K562 (cell line): Measurements from ENCODE around the gene USH2A. TPM values are rescaled to one million over a fixed set of nuclear protein-coding genes. Genes with fewer than 3 reads are reported as not detected.

ENCODE experiments used
- CEBPB ChIP-seq: fragments of 450-650 bp; IDR thresholded peaks from 2 replicates; pipeline ENCODE4 v1.6.1; 2016; ENCODE audit warnings: missing genetic modification characterization, missing compliant biosample characterization
- CTCF ChIP-seq, 3 experiments: IDR thresholded peaks in 2 of 3; conservative IDR thresholded peaks in 1 of 3; 2 replicates each; pipeline ENCODE4 v1.5.1; 2011 to 2012; ENCODE audit warnings: low read length in 3 of 3, mild to moderate bottlenecking in 3 of 3, control low read depth in 2 of 3, improper control_type of control experiment in 1 of 3, inconsistent platforms in 1 of 3, low read depth in 1 of 3, mixed read lengths in 1 of 3, moderate library complexity in 1 of 3; ENCODE audit not compliant: insufficient read depth in 2 of 3
- CXXC5 ChIP-seq: fragments of 250-450 bp; sonication (Bioruptor Pico); IDR thresholded peaks from 2 replicates; pipeline ENCODE4 v1.8.0; 2022; ENCODE audit warnings: inconsistent platforms, mild to moderate bottlenecking, moderate library complexity
- HDAC2 ChIP-seq: fragments of 450-650 bp; IDR thresholded peaks from 2 replicates; pipeline ENCODE4 v1.6.1; 2016; ENCODE audit warnings: mild to moderate bottlenecking
- MAFG ChIP-seq: fragments of 450-650 bp; conservative IDR thresholded peaks from 2 replicates; pipeline ENCODE4 v1.6.1; 2016; ENCODE audit warnings: missing genetic modification characterization, missing compliant biosample characterization
- PKNOX1 ChIP-seq: fragments of 450-650 bp; IDR thresholded peaks from 2 replicates; pipeline ENCODE4 v1.6.1; 2016
- SIN3B ChIP-seq: fragments of 450-650 bp; IDR thresholded peaks from 2 replicates; pipeline ENCODE4 v1.6.1; 2017; ENCODE audit warnings: low read depth, mild to moderate bottlenecking, moderate library complexity
- ZNF165 ChIP-seq: fragments of 250-450 bp; sonication (Bioruptor Pico); IDR thresholded peaks from 2 replicates; pipeline ENCODE4 v1.4.0; 2020; ENCODE audit warnings: borderline replicate concordance
- polyA plus RNA-seq, 8 experiments: library from polyadenylated mRNA; depleted of rRNA in 4 of 8; stranded (reverse) in 5 of 8; unstranded in 3 of 8; fragments of >200 nt; fragmentation: Nextera tagmentation in 2 of 8; fragmentation: Illumina TruSeq in 1 of 8; extraction: Ambion mirVana in 2 of 8; extraction: Trizol in 1 of 8; gene quantifications; 2 replicates each; pipeline versions ENCODE4 v1.2.1 to v1.2.3, GENCODE V29; 2011 to 2014; ENCODE audit warnings: inconsistent platforms in 1 of 8, missing spikeins in 1 of 8
- total RNA-seq, 7 experiments: library from RNA; depleted of rRNA in 6 of 7; stranded (reverse); fragments of >200 nt in 6 of 7; fragmentation: Illumina TruSeq in 2 of 7; extraction: Trizol in 2 of 7; gene quantifications; 2 replicates each; pipeline versions ENCODE4 v1.2.1 to v1.2.3, GENCODE V29; 2011 to 2021; ENCODE audit warnings: low replicate concordance in 1 of 7
- TF ChIP-seq, protein P1 (sequence below): fragments of 450-650 bp; formaldehyde crosslinking; IDR thresholded peaks from 2 replicates; pipeline ENCODE4 v1.4.0; 2020; ENCODE audit warnings: mild to moderate bottlenecking, moderate library complexity

USH2A gene
- total and polyA plus RNA-seq, 9 of the 15 experiments (the other 6 are each of a cell fraction or from before 2014, with no cell fraction given), result under 0.01 TPM; not detected in 7

GRCh38 chr1:215640429-215641148 lies 782.7 kb downstream of the USH2A start (continued):
- TF ChIP-seq HDAC2, result no peak
- no peak for TF ChIP-seq SIN3B
- TF ChIP-seq, protein P1, sequence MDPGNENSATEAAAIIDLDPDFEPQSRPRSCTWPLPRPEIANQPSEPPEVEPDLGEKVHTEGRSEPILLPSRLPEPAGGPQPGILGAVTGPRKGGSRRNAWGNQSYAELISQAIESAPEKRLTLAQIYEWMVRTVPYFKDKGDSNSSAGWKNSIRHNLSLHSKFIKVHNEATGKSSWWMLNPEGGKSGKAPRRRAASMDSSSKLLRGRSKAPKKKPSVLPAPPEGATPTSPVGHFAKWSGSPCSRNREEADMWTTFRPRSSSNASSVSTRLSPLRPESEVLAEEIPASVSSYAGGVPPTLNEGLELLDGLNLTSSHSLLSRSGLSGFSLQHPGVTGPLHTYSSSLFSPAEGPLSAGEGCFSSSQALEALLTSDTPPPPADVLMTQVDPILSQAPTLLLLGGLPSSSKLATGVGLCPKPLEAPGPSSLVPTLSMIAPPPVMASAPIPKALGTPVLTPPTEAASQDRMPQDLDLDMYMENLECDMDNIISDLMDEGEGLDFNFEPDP (CRISPR knock-in tag), result no peak
- no peak for TF ChIP-seq ZNF165 (CRISPR knock-in tag)
- no peak for TF ChIP-seq CXXC5 (CRISPR knock-in tag)
- 0 out of 2 replicates have a peak, but pooled peaks have one; percentile 10 for TF ChIP-seq PKNOX1
- 0 out of 6 replicates have a peak, but pooled peaks of 1 of the 3 experiments have one; percentile 21 for TF ChIP-seq CTCF (IDR thresholded peaks at IDR 0.05 in 2 of 3, conservative IDR thresholded peaks at IDR 0.05 in 1 of 3; ENCODE audit: insufficient read depth in 2 of 3, low read depth in 1 of 3, low read length in 3 of 3)
- 0 out of 2 replicates have a peak, but pooled peaks have one; percentile 28 for TF ChIP-seq CEBPB (tag)
- TF ChIP-seq MAFG (tag), result 0 out of 2 replicates have a peak, but pooled peaks have one; percentile 23
